Right ventricle myocardium superior (tissue), 1 donor: Measurements from ENCODE around the gene NELFB. TPM values are rescaled to one million over a fixed set of nuclear protein-coding genes. Genes with fewer than 3 reads are reported as not detected.

Experiments used
- ATAC-seq: fragments of 200-7000 bp; cut with Tn5 transposase; one replicate; pipeline ENCODE4 v1.9.1; 2020; ENCODE audit warnings: mild to moderate bottlenecking; ENCODE audit not compliant: poor library complexity
- DNase-seq: peaks from one replicate; pipeline ENCODE4 v3.0.0-alpha.2; 2020
- intact Hi-C: fragments of 100-400 bp; cut with DNase I; formaldehyde crosslinking; loops from one replicate; pipeline ENCODE4 v1.11.2; 2022
- long read RNA-seq: library from polyadenylated mRNA; unstranded; transcript quantifications from one replicate; pipeline ENCODE4 v2.0.0, GENCODE V29; 2021
- total RNA-seq: library from RNA; stranded (reverse); fragmentation: NEBNext Ultra II Directional; extraction: Animal tissue kit (Norgen Biotek cat#: 25700); gene quantifications from one replicate; pipeline ENCODE4 v1.2.1, GENCODE V29; 2021
- donor health status: DM: no; HTN: yes; CAD: no; lungs with severe emphysema.

Gene NELFB
- 39.9 TPM for total RNA-seq
- long read RNA-seq, transcript NELFB-201 (13 exons, 2,698 nt), result major isoform, 232 of 280 reads
- long read RNA-seq, partial matches to known transcripts, result 22 of 280 reads
- long read RNA-seq, other reads (novel, unspliced or antisense), result 26 of 280 reads

DNA sequence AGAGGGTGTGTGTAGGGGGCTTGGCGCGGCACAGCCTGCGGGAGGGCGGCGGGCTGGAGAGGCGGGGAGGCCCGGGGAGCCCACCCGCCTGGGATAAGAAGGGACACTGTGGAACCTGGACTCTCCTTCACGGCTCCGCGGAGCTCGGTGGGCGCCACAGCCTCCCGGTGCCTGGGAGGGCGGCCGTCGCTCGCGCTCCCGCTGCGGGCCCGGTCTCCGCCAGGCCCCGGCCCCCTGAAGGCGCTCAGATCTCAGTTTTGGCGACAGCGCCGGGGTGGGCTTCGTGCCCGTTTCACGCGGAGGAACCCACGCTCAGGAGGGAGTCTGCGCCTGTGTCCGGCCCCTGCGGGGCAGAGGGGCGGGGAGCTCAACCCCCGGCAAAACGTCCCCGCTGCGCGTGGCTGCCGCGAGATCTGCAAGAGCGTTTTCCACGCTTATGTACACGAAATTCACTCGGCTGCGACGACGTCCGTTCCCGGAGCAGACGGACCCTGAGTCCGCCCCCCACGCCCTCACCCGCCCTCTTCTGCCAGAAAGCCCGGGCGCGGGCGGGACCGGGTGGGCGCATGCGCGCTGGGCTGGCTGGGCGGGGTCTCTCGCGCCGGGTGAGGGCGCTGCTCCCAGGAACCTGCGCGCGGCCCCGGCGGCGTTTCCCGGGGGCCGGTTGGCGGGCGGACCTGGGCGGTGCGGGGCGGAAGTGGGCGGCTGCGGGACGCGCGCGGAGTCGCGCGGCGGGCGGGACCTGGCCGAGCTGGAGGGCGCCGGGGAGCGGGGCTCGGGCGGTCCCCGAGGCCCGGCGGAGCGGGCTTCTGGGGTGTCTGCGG, at the start of gene NELFB:
TSS of gene NELFB (plus strand) at position 704 of the 824 bp plus-strand sequence.
- ATAC-seq (peak; percentile 92), DNase-seq (peak; percentile 97)
- intact Hi-C loops, result no loop called here

DNA sequence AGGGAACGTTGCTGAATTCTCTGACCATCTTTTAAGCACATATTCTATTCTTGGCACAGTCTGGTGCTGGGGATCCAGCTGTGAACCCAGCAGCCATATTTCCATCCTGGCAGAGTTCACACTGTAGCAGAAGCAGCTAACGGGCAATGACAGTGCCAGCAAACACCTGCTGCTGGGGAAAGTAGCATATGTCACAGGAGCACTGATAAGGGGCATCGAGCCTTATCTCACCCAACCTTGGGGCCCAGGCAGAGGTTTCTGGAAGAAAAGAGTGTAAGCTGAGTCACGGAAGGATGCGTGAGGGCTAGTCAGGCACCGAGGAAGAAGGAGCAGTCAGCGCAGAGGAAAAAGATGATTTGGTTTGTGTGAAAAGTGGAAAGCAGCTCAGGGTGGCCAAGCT, 48.5 kb upstream of the NELFB start:
- intact Hi-C loops, result no loop called here
- DNase-seq (no peak), ATAC-seq (no peak)

DNA sequence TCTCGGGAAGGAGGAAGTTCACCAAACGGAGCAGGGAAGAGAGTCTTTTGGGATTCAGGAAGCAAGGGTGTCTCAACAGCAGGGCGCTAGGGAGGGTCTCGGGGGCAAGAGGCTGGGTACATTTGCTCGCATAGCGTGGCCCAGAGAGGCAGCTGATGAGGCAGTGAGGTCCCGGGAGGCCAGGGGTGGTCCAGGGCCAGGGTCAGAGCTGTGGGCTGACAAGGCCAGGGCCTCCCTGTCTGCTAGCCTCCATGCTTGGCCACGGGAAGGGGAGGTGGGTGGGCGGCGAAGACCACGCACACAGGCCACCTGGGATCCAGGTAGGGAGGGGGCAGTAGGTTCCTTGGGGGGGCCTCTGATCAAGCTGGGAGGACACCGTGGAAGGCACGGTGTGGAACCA, 43.6 kb upstream of the NELFB start:
- intact Hi-C loops, result no loop called here
- ATAC-seq (no peak), DNase-seq (no peak)

DNA sequence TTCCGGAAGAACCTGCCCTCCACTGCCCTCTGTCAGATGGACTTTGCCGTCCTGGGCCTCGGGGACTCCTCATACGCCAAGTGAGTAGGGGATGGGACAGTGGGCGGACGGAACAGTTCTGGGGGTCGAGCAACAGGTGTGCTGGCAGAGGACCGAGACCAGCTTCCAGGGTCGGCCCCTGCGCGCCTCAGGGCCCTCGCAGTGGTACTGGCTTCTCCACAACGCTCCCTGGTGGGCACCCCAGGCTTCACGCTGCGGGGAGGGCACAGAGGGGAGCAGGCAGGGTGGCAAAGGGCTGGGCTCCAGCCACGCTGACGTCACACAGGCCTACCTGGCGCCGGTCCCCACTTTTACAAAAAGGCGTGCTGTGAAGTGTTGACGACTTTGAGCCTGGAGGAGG, 42.6 kb upstream of the NELFB start:
- ATAC-seq (no peak), DNase-seq (no peak)
- intact Hi-C loops, result no loop called here

DNA sequence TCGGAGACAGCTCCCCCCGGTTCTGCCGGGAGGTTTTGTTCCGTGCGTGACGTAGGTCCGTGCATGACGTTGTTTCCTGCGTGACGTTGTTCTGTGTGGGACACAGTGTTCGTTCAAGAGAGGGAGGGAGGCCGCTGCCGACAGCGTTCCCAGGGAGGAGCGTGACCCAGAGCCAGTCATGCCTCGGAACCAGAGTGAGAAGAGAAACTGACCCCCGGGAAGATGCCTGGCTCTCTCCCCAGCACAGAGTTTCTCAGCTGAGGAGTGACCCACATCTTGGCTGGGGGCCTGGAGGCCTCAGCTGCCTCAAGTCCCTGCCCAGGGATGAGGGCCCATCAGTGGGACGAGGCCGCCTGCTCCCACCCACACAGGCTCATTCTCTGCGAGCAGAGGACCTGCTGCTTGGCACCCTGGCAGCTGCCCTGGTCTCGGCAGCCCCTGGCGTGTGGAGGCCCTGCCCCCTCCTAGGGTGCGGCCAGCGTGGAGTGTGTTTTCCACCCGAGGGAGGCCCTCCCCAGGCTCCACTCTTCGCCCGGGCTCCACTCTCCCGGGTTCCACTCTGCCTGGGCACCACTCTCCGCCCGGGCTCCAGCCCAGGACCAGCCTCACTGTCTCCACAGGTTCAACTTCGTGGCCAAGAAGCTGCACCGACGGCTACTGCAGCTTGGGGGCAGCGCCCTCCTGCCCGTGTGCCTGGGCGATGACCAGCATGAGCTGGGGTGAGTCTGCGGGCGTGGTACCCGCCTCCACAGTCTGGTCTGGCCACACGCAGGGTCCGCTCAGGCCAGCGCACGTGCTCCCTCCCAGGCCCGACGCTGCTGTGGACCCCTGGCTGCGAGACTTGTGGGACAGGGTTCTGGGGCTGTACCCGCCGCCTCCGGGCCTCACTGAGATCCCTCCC, 41.7 kb upstream of the NELFB start:
- ATAC-seq, result no peak
- no peak for DNase-seq
- intact Hi-C loops, result no loop called here

DNA sequence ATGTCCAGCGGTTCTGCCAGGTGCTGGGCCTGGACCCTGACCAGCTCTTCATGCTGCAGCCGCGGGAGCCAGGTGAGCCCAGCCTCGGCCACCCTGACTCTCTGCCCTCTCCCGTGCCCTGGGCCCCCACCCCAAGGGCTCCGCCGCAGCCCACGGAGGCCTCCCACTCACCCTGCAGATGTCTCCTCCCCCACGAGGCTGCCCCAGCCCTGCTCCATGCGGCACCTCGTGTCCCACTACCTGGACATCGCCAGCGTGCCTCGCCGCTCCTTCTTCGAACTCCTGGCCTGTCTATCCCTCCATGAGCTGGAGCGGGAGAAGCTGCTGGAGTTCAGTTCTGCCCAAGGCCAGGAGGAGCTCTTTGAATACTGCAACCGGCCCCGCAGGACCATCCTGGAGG, 40.5 kb upstream of the NELFB start:
- DNase-seq, result no peak
- ATAC-seq, result no peak
- intact Hi-C loops, result no loop called here

DNA sequence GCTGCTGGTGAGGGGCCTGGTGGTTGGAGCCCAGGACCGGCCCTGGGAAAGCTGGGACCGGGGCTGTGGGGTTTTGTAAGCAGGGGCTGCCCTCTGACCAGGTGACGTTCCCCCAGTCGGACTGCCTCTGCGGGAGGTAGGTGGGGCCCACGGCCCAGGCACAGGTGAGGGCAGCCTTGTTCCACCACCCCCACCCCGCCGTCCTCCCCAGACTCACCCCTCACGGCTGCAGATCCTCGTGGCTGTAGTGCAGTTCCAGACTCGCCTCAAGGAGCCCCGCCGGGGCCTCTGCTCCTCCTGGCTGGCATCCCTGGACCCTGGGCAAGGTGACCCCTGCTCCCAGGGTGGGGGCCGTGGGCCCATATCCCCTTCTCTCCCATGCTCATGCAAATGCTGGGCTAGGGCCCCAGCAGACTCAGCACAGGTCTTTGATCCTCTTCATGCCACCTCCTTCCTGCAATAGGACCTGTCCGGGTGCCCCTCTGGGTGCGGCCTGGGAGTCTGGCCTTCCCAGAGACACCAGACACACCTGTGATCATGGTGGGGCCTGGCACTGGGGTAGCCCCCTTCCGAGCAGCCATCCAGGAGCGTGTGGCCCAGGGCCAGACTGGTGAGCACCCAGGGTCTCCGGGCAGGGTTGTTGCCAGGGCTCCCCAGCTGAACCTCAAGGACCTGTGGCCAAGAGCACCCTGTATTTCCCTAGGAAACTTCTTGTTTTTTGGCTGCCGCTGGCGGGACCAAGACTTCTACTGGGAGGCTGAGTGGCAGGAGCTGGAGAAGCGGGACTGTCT, 39.7 kb upstream of the NELFB start:
- intact Hi-C loops, result no loop called here
- DNase-seq (no peak), ATAC-seq (no peak)

DNA sequence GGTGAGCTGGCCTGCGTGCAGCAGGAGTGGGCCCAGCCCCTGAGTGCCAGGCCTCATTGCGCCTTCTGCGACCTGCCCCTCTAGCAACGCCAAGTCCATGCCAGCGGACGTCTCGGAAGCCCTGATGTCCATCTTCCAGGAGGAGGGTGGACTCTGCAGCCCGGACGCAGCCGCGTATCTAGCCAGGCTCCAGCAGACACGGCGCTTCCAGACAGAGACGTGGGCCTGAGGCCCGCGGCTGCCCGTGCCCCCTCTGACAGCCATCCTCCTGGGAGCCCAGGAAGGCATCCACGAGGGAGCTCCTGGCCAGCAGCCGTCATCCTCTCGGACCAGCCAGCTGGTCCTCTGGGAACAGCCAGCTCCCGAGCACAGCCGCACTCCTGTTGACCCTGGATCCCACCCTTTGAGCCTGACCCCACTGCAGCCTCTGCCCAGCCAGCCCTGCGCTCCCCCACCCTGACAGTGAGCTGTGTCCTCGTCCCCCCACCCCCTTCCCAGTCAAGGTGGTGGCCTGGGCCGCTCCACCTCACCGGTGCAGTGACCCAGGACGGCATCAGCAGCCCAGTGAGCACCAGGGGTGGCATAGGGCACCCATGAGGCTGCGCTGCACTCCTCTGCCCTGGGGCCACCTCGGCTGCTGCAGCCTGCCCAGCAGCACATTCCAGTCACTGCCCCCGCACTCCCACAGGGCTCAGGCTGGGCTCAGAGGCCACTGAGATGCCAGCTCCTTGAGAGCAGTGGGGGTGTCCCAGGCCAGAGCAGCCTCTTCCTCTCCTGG, 38.8 kb upstream of the NELFB start:
- intact Hi-C loops, result no loop called here
- ATAC-seq (no peak), DNase-seq (no peak)

DNA sequence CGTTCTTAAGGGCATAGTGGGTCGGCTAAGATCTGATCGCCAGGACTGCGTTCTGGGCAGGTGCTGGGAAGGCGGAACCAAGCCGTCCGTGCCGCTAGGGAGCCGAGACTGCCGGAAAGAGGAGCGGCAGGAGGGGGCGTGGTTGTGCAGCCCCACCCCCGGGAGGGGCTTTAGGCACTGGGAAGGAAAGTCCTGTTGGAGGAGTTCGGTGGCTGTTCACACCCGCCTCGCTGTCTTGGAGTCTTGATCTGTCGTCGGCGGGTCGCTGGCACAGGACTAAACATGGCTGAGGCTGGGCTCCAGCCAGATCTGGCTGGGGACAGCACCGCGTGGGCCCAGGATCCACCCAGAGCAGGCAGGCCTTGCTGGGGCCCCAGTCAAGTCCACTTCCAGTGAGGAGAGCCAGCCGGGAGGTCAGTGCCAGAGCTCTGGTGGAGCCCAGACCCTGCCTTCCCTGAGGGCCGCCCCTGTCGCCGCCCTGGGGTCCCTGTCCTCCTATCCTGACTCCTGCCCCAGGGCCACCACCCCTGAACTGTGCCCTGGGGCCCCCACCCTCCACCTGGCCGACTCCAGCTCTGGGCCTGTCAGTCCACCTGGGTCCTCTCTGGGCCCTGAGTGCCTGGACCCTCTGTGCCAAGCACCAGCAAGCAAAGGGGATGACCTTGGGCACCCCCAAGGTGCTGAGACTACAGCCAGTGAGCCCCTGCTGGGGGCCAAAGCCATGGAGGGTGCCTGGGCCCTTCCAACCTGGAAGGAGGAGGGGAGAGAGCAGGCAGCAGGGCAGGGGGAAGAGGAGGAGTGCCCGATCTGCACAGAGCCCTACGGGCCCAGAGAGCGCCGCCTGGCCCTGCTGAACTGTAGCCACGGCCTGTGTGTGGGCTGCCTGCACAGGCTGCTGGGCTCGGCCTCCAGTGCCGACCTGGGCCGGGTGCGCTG, 37.6 kb upstream of the NELFB start:
- peak; percentile 55 for ATAC-seq
- peak; percentile 79 for DNase-seq
- intact Hi-C loops, result no loop called here

DNA sequence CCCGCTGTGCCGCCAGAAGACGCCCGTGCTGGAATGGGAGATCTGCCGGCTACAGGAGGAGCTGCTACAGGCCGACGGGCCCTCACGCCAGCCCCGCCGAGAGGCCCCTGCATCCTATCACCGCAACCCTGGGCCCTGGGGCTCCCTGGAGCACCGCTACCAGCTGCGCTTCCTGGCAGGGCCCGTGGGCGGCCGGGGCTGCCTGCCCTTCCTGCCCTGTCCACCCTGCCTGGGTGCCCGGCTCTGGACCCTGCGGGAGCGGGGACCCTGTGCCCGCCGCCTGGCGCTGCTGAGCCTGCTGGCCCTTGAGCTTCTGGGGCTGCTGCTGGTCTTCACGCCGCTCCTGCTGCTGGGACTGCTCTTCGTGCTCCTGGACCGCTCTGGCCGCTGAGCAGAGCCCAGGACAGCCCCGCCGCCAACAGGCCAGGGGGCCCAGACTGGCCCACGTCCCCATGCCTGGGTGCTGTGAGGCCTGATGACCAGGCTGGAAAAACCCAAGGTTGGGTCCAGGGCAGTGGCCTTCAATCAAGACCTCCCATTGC, 36.8 kb upstream of the NELFB start:
- ATAC-seq (no peak), DNase-seq (no peak)
- intact Hi-C loops, result no loop called here

DNA sequence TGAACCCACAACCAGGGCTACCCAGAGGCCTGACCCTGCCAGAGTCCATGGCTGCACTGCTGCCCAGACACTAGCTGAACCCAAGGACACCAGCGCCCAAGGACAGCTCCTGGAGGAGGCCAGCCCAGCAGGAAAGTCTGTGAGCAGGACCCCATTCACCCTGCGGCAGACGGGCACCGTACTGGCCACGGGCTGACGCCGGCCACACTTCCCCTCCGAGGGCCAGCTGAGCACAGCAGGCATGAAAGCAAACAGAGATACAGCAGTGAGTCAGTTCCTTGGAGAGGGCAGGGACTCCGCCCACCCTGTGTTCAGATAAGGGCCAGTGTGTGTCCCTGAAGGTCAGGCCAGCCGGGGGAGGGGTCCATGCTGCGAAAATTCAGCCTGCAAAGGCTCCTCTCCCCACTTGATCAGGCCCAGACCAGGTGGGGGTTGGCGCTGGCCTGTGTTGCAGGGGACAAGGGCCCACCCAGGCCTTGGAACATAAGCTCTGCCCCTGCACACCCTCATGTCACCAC, 36.3 kb upstream of the NELFB start:
- no peak for DNase-seq
- intact Hi-C loops, result no loop called here
- peak; percentile 2 for ATAC-seq

DNA sequence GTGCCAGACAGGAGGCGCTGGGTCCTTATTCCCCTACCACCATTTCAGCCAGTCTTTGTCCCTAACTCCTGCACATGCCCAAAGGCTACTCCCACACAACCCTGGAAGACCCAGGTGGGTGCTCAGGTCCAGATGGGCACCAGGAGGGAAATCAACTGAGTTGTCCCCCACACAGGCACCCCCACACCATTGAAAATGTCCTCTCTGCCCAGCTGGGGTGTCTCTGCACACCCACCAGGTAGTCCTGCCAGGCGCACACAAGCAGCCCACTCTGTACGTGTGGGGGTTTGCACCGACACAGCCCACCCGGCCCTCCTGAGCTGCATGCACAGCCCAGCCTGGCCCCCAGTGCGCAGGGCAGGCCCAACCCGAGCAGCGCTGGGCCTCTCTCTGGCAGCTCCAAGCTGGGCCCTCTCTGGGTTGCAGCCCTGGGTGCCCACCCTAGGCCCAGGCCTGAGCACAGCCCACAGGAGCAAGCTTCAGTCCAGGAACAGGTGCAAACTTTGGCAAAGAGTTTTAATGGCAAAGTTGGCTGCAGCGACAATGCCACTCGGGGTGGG, 35.3 kb upstream of the NELFB start:
- DNase-seq (no peak), ATAC-seq (no peak)
- intact Hi-C loops, result no loop called here

DNA sequence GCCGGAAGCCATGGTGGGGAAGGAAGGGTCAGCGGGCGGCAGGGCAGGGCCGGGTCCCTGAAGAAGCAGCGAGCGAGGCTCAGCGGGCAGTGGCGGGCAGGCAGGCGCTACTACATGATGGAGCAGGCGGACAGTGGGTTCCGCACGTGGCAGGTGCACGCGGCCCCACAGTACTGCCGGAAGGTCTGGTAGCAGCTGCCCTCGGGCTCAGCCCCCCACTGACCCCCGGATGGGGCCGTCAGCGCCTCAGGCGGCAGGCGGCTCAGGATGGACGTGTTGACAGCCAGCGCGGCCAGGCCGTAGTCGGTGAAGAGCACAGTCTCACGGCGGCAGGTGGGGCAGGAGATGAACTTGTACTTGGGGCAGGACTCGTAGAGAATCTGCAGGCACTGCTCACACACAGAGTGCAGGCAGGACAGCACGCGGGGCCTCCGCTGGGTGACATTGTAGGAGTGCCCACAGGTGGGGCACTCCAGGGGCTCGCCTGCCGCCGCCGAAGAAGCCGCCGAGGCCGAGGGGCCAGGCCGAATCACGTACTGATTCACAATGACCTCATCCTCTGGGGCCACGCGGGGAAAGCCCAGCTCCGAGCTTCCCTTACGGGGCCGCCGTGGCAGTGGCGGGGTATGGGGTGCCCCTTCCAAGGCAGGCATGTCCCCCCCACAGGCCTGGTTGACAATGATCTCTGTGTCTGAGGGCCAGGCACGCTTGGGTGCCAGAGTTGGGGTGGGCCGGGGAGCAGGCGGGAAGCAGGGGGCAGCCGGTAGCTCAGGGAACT, 34.6 kb upstream of the NELFB start:
- DNase-seq, result no peak
- intact Hi-C loops, result no loop called here

DNA sequence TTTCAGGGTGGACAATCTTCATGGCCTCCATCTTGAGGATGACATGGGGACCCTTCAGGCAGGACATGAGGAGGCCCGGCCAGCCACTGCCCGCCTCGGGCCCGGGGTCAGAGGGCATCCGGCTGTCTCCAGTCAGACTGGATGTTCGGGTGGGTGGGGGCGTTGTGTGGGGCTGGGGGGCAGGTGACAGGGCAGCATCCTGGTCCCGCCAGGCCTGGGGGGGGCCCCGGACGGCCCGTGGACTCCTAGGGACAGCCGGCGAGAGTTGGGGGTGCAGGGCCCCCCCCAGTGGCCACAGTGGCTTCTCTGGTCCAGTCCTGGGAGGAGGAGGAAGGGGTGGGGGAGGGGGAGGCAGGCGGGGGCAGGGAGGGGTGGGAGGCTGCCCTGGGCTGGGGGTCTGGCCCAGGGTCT, 34.0 kb upstream of the NELFB start:
- ATAC-seq (no peak), DNase-seq (no peak)
- intact Hi-C loops, result no loop called here

More for the DNA sequence above, 34.6 kb upstream of the NELFB start:
- no peak for ATAC-seq

DNA sequence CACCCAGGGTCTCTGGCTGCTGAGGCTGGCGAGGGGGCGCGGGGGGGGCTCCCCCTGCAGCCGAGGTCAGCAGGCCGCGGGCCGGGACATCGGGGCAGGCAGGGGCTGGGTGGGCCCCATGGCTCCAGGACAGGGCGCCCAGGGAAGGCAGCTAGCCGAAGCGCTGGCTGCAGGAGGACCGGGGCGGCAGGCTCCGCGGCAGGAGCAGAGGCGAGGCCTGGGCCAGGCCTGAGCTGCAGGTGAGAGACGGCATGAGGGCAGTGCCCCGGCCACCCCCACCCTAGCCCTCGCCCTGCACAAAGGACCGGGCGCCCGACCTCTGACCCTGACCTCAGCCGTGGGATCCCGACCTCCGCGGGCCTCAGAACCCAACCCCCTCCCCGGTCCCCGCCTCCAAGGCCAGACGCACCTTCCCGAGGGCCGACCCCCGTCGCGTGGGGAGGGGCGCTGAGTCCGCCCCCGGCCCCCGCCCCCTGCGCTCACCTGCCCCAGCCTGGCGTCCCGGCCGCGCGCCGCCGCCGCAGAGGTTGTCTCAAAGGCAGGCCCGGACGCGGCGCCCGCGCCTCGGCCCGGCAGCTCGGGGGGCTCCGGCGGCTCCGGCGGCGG, 33.5 kb upstream of the NELFB start:
- DNase-seq (no peak), ATAC-seq (no peak)
- intact Hi-C loops, result no loop called here
